ENCODE results near the gene AQP1. TPM values are rescaled to one million over a fixed set of nuclear protein-coding genes. Genes with fewer than 3 reads are reported as not detected.

AQP1 gene
- total and polyA plus RNA-seq, 11 donors: 113 to 420 (median 210) TPM

DNA sequence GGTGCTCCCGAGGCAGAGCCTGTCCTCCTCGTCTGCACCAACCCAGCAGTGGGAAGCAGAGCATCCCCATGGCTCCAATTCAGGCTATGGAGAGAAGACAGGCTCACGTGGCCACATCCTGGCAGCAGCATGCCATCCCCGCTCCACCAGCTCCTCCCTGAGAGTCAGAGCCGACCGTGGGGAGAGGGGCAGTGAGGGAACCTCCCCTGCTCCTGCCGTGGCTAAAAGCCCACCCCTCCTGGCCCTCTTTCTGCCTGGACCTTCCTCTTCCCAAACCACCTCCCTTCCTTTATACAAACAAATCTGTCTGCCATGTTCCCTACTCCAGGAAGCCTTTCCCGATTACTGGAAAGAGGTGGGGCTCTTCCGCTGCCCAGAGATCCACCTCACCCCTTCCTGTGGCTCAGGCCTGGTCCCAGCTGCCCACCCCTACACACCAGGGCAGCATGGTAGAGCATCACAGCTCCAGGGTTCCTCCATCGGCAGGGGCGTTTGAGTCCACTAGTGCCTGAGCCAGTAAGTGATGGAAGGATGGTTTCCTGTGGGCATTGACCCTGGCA lies 10.8 kb upstream of the AQP1 start:
- intact Hi-C loops (cut with DNase I): no loop called here
- 76 to 84% (median 80%) methylated on average over 9 to 11 of the region's 11 CpGs for WGBS, 4 donors
- Histone ChIP-seq H3K36me3 (no peaks in the 10 kb centered on the region), H3K27me3 (no peaks in the 10 kb centered on the region), H3K27ac (peak overlapping the region; percentile 41 to 82 (median 68)), H3K4me1 (peaks cover 13 to 70% (median 57%) of the 10 kb centered on the region in 12 donors), H3K9me3 (no peaks in the 10 kb centered on the region), H3K4me3 (no peak overlapping the region)
- ATAC-seq (peak in 3 of 4 donors; percentile 16 to 32 (median 27)), DNase-seq (no peak)
- no peak for TF ChIP-seq POLR2A (IDR thresholded peaks at IDR 0.05)
- TF ChIP-seq, protein P1, sequence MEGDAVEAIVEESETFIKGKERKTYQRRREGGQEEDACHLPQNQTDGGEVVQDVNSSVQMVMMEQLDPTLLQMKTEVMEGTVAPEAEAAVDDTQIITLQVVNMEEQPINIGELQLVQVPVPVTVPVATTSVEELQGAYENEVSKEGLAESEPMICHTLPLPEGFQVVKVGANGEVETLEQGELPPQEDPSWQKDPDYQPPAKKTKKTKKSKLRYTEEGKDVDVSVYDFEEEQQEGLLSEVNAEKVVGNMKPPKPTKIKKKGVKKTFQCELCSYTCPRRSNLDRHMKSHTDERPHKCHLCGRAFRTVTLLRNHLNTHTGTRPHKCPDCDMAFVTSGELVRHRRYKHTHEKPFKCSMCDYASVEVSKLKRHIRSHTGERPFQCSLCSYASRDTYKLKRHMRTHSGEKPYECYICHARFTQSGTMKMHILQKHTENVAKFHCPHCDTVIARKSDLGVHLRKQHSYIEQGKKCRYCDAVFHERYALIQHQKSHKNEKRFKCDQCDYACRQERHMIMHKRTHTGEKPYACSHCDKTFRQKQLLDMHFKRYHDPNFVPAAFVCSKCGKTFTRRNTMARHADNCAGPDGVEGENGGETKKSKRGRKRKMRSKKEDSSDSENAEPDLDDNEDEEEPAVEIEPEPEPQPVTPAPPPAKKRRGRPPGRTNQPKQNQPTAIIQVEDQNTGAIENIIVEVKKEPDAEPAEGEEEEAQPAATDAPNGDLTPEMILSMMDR (IDR thresholded peaks at IDR 0.05): no peak

DNA sequence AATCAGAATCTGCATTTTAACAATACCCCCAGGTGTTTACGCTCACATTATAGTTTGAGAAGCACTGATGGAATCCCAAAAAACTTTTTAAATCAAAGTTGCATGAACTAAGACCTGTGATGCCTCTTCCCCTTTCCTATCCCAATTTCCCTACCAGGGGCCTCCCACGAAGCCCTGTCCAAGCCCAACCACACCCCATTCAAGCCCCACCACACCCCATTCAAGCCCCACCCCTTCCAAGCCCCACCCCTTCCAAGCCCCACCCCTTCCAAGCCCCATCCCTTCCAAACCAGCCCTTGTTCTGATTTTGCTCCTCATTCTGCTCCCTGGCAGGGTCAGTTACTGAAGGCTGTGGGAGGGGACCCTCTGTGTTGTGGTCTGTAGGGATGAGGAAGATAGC lies 9.8 kb upstream of the AQP1 start:
- Histone ChIP-seq H3K27me3 (no peaks in the 10 kb centered on the region), H3K4me1 (peaks cover 14 to 70% (median 59%) of the 10 kb centered on the region in 12 donors), H3K27ac (peak overlapping the region in 6 of 12 donors; percentile 41 to 73 (median 66)), H3K9me3 (no peaks in the 10 kb centered on the region), H3K36me3 (no peaks in the 10 kb centered on the region), H3K4me3 (no peak overlapping the region)
- ATAC-seq (no peak), DNase-seq (no peak)
- TF ChIP-seq POLR2A (IDR thresholded peaks at IDR 0.05): no peak
- TF ChIP-seq, protein P1 (IDR thresholded peaks at IDR 0.05): no peak
- 84 to 92% (median 85%) methylated on average over 2 of the region's 2 CpGs for WGBS, 4 donors
- intact Hi-C loops (cut with DNase I): no loop called here

DNA sequence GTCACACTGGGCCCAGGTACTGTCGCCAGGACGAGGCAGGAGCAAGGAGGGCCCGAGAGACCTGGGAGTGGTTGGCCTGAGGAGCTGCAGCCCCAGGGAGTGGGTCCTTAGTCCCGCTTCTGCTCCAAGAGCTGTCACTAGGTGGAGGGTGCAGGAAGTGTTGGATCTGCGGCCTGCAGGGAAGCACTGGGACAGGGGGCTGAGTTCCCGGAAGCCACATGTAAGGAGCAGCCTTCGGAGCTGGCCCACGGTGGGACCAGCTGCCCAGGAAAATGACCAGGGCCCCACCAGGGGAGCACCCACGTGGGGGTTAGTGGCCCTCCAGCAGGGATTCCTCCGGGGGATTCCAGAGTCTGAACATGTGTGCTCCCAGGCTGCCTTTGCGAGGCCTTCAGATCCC lies 9.2 kb upstream of the AQP1 start:
- TF ChIP-seq, protein P1 (IDR thresholded peaks at IDR 0.05): no peak
- no peak for TF ChIP-seq POLR2A (IDR thresholded peaks at IDR 0.05)
- intact Hi-C loops (cut with DNase I): no loop called here
- WGBS, 4 donors: 77 to 85% (median 80%) methylated on average over 6 to 11 of the region's 11 CpGs
- Histone ChIP-seq H3K4me1 (peaks cover 10 to 70% (median 59%) of the 10 kb centered on the region in 12 donors), H3K27me3 (no peaks in the 10 kb centered on the region), H3K9me3 (no peaks in the 10 kb centered on the region), H3K27ac (peak overlapping the region in 2 of 12 donors; percentile 5 to 28), H3K4me3 (no peak overlapping the region), H3K36me3 (no peaks in the 10 kb centered on the region)
- no peak for ATAC-seq
- no peak for DNase-seq

DNA sequence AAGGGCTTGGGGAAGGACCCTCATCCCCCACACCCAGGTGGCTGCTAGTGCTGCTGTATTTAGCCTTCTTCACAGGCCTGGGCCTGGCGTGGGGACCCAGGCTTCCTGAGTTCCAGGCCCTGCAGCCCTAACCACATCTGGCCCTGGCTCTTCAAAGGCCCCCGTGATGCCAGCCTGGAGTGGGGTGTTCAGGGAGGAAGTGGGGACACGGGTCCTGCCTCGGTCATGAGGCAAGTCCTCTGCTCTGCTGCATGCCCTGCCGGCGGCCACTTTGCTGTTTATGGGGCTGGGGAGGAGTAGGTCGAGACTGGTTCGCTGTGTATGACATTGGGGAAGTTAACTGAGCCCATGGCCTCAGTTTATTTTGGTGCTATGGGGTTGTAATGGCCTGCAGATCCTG lies 8.5 kb upstream of the AQP1 start:
- intact Hi-C loops (cut with DNase I): no loop called here
- DNase-seq: no peak
- H3K36me3 ChIP-seq: no peaks in the 10 kb centered on the region
- H3K27ac ChIP-seq: no peak overlapping the region
- H3K27me3 ChIP-seq: no peaks in the 10 kb centered on the region
- no peaks in the 10 kb centered on the region for H3K9me3 ChIP-seq
- ATAC-seq: no peak
- peaks cover 13 to 70% (median 59%) of the 10 kb centered on the region in 12 donors for H3K4me1 ChIP-seq
- no peak for TF ChIP-seq POLR2A (IDR thresholded peaks at IDR 0.05)
- TF ChIP-seq, protein P1 (IDR thresholded peaks at IDR 0.05): no peak
- WGBS, 4 donors: 92 to 97% (median 95%) methylated on average over 6 to 8 of the region's 8 CpGs
- no peak overlapping the region for H3K4me3 ChIP-seq
